ENCODE results near the gene OXLD1.
A peak's percentile ranks its signal among the peaks of the same experiment; 100 is the strongest.
"Not testable (repeated sequence)": the region's sequence is repeated elsewhere in the genome, so short reads cannot be mapped to it uniquely, and the experiment has no call there.

OXLD1 gene

GRCh38 chr17:81648707-81649085 is 17.7 kb downstream of the OXLD1 start:
- no peak for DNase-seq

GRCh38 chr17:81648013-81648706 is 18.2 kb downstream of the OXLD1 start:
- DNase-seq = no peak

GRCh38 chr17:81647640-81648012 is 18.8 kb downstream of the OXLD1 start:
- no peak for DNase-seq

GRCh38 chr17:81646869-81647600 is 19.4 kb downstream of the OXLD1 start:
- no peak for DNase-seq

- no peak for DNase-seq
Measured at GRCh38 chr17:81644976-81645952, 21.1 kb downstream of the OXLD1 start.

GRCh38 chr17:81644496-81644895 is 21.9 kb downstream of the OXLD1 start:
- no peak for DNase-seq

GRCh38 chr17:81641825-81642489 is 24.4 kb downstream of the OXLD1 start:
- DNase-seq = no peak

GRCh38 chr17:81640011-81640410 is 26.4 kb downstream of the OXLD1 start:
- no peak for DNase-seq

- DNase-seq = no peak
Measured at GRCh38 chr17:81638683-81639082, 27.7 kb downstream of the OXLD1 start.

- DNase-seq = peak; percentile 60
Measured at GRCh38 chr17:81636505-81637288, 29.7 kb downstream of the OXLD1 start, which contains the start of the genes NPLOC4 and TSPAN10. NPLOC4 (minus strand) TSS chr17:81637112; CDS start chr17:81636930, 182 bp downstream. TSPAN10 (plus strand) TSS chr17:81637196; CDS start chr17:81642413, 5,217 bp downstream.

- peak; percentile 10 for DNase-seq
Measured at GRCh38 chr17:81635973-81636504, 30.4 kb downstream of the OXLD1 start.

GRCh38 chr17:81635431-81635830 is 31.0 kb downstream of the OXLD1 start:
- DNase-seq = no peak

- no peak for DNase-seq
Measured at GRCh38 chr17:81631482-81631881, 34.9 kb downstream of the OXLD1 start.

- no peak for DNase-seq
Measured at GRCh38 chr17:81630274-81630673, 36.1 kb downstream of the OXLD1 start.

GRCh38 chr17:81621494-81622130 is 44.8 kb downstream of the OXLD1 start:
- DNase-seq = no peak

- DNase-seq = not testable (repeated sequence)
Measured at GRCh38 chr17:81618307-81618706, 48.1 kb downstream of the OXLD1 start.

GRCh38 chr17:81616877-81617276 is 49.5 kb downstream of the OXLD1 start:
- no peak for DNase-seq

GRCh38 chr17:81615401-81615930 is 50.9 kb downstream of the OXLD1 start:
- DNase-seq = no peak
